GM12874 (cell line): ENCODE measurements around the gene MAP9.

Experiments
- CTCF ChIP-seq: IDR thresholded peaks from 2 replicates; pipeline ENCODE4 v1.5.1; 2011; ENCODE audit warnings: low read depth, mild to moderate bottlenecking, control low read depth, low read length, moderate library complexity; ENCODE audit not compliant: insufficient read depth

The MAP9 gene

GRCh38 chr4:155407480-155407879 is 30.7 kb upstream of the MAP9 start:
- no peak for TF ChIP-seq CTCF

- TF ChIP-seq CTCF = no peak
Observed at GRCh38 chr4:155405059-155405458, 28.3 kb upstream of the MAP9 start.

- TF ChIP-seq CTCF = no peak
Observed at GRCh38 chr4:155403886-155404285, 27.1 kb upstream of the MAP9 start.

DNA sequence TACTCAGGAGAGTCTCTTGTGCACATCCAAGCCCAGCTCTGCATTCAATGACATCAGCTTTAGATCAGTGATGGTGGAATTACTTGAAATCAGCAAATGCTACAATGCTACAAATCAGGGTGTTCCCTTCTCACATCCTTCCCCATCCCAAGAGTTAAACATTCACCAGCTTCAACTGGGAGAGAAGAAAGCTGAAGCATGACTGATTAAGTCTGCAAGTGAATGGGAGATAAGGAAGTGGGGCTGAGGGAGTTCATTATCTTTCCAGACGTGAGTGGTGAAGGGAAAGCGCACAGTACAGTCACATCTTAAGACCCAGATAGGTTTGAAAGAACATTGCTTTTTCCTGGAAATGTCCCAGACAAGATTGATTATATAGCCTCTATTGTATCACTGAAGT is 26.2 kb upstream of the MAP9 start:
- TF ChIP-seq CTCF = no peak

GRCh38 chr4:155400893-155401292 is 24.1 kb upstream of the MAP9 start:
- no peak for TF ChIP-seq CTCF

DNA sequence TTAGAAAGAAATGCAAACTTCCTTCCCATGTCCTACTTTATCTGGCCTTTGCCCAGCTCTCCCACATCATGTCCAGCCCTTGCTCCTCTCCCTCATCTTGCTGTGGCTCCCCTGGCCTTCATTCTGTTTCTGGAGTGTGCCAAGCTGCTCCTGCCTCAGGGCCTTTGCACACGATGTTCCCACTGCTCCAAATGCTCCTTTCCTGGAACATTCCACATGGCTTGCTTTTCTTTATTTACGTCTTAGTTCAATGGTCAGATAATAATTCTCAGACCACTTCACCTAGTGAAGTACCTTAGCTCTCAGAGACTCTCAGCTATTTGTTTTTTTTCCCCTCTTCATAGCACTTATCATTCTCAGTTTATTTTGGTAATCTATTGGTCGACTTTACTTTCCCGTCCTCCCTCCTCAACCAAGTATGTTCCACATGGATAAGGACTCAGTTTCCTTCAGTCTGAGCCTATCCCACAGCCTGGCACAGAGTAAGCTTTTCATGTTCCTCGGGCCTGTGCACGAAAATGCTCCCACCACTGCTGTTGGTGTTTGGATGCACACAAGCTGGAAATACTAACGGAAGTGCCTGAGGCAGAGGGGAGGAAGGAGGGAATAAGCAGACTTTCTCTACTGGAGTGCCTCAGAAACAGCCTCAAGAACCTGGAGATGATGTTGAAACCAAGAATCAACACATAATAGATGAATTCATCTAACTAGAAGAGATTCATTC is 23.4 kb upstream of the MAP9 start:
- no peak for TF ChIP-seq CTCF

DNA sequence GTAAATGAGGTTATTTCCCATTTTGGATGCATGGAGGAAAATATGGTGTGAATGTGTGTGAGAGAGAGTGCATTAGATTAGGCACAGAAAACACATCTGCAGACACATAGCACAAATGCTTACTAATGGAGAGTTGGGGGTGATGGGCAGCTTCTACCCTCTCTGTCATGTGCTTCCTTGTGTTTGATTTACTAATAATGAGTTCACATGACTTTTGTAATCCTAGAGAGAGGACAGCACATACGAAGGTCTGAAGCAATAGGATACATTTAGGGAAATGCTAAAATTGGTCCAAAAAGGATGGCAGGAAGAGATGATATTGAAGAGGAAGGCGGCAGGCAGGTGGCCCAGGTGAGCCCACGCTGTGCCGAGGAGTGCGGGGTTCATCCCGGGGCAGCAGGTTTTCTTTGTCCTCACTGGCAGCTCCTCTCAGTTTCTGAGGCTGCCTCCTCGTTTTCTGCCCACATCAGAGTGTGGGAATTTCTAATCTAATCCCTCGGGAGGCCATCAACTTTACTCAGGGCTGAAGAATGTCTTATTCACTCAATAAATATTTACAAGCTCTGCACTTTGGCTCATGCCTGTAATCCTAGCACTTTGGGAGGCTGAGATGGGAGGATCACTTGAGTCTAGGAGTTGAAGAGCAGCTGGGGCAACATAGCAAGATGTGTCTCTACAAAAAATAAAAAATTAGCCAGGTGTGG is 15.9 kb upstream of the MAP9 start:
- no peak for TF ChIP-seq CTCF
